ENCODE results near the gene AK4.

Gene AK4

DNA sequence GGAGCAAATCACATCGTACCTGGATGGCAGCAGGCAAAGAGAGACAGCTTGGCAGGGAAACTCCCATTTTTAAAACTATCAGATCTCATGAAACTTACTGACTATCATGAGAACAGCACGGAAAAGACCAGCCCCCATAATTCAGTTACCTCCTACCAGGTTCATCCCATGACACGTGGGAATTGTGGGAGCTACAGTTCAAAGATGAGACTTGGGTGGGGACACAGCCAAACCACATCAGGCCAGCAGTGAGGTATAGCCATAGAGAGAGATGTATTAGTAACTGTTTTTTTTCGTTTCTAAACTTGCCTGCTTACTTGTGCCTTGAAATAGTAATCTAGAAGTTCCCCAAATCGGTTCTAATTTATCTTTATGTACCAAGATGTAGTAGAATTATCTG is 48.9 kb downstream of the AK4 start:
- no peak overlapping the region for H3K4me3 ChIP-seq (ENCODE audit: low read depth, low read length)
- TF ChIP-seq, protein P1, sequence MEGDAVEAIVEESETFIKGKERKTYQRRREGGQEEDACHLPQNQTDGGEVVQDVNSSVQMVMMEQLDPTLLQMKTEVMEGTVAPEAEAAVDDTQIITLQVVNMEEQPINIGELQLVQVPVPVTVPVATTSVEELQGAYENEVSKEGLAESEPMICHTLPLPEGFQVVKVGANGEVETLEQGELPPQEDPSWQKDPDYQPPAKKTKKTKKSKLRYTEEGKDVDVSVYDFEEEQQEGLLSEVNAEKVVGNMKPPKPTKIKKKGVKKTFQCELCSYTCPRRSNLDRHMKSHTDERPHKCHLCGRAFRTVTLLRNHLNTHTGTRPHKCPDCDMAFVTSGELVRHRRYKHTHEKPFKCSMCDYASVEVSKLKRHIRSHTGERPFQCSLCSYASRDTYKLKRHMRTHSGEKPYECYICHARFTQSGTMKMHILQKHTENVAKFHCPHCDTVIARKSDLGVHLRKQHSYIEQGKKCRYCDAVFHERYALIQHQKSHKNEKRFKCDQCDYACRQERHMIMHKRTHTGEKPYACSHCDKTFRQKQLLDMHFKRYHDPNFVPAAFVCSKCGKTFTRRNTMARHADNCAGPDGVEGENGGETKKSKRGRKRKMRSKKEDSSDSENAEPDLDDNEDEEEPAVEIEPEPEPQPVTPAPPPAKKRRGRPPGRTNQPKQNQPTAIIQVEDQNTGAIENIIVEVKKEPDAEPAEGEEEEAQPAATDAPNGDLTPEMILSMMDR (IDR thresholded peaks at IDR 0.05; ENCODE audit: low read depth, low read length), result no peak

GRCh38 chr1:65197636-65198035 is 49.6 kb downstream of the AK4 start:
- H3K4me3 ChIP-seq (ENCODE audit: low read depth, low read length), result no peak overlapping the region
- TF ChIP-seq, protein P1 (IDR thresholded peaks at IDR 0.05; ENCODE audit: low read depth, low read length), result no peak

DNA sequence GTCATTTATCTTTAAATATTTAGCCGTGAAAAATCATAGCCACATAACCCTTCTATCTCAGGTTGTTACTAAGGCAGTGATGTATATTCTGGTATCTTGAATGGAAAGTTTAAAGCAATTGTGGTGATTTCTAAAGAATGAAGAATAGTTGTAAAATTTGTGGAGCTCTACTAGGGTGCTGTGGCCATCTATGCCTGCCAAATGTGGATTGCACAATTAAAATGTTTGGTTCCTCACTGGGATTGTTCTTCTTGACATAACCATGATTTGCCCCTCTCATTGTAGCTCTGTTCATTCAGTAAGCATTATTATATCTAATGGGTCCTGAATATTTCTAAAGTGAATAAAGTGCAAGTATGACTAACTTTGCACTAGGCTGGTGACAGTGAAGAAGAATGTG is 50.1 kb downstream of the AK4 start:
- TF ChIP-seq, protein P1 (IDR thresholded peaks at IDR 0.05; ENCODE audit: low read depth, low read length), result no peak
- H3K4me3 ChIP-seq (ENCODE audit: low read depth, low read length), result no peak overlapping the region

DNA sequence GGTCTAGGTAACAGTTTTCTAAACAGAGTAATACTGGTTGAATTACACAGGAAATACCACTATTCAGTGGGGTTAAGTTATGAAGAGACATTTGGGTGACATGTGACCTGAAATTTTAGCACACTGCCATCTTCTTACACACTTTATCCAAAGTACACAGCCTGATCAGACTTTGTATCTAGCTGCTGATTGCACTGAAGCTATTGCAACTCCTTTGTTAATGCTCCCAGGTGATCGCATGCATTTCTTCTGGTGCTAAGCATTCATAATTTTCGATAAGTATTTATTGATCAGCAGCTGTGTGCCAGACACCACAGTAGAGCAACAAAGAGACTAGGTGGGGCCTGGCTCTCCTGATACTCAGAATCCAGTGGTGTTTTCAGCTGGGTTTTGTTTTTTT is 52.4 kb downstream of the AK4 start:
- TF ChIP-seq, protein P1 (IDR thresholded peaks at IDR 0.05; ENCODE audit: low read depth, low read length), result no peak
- no peak overlapping the region for H3K4me3 ChIP-seq (ENCODE audit: low read depth, low read length)

DNA sequence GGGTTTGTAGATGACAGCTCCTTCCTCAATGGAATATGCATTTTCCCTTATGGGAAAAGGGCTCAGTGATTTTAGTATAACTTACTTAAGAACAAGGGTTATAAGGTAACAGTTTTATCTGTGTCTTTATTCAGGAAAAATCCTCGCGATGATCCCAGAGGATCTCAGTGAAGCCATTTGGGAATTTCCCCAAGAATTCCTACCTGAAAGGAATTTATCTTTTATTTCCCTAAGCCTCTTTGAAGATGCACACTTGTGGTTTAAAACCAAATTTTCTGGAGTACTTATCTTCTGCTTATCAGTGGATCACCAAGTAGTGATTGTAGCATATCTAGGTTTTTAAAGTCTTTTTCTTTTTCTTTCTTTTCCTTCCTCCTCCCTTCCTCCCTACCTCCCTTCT is 58.8 kb downstream of the AK4 start:
- H3K4me3 ChIP-seq (ENCODE audit: low read depth, low read length), result no peak overlapping the region
- TF ChIP-seq, protein P1 (IDR thresholded peaks at IDR 0.05; ENCODE audit: low read depth, low read length), result no peak

DNA sequence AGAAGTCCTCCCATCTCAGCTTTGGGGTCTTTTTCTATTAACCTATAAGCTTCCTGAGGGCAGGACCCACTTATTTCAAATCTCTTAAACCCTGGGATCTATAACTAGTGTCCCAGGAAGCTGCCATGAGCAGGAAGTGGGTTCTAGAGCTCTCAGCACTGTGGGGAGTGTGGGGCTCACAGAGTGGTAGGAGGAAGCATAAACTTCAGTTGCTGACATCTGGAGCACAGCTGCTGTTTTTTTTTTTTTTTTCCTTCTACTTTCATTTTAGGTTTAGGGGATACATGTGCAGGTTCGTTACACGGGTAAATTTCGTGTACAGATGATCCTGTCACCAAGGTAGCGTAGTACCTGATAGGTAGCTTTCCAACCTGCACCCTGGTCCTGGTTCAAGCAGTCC is 59.3 kb downstream of the AK4 start:
- no peak overlapping the region for H3K4me3 ChIP-seq (ENCODE audit: low read depth, low read length)
- TF ChIP-seq, protein P1 (IDR thresholded peaks at IDR 0.05; ENCODE audit: low read depth, low read length), result no peak

DNA sequence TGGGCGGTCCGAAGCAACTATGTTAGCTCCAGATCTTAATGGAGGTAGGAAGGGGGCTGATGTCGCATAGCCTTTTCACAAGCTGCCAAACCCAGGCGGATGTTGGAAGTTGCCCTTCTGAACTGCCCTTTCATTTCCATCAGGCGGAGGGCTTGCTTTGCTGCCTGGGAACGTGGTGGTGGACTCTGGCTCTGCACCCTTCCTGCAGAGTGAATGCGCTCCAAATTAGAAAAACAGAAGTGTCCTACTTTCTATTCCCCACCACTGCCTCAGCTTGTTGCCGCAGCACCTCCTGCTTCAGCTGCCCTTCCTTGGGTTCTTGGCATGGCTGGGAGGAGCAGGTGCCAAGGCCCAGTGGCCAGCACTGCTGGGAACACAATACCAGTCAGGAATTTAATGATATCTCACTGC is 60.6 kb downstream of the AK4 start:
- TF ChIP-seq, protein P1 (IDR thresholded peaks at IDR 0.05; ENCODE audit: low read depth, low read length), result no peak
- H3K4me3 ChIP-seq (ENCODE audit: low read depth, low read length), result no peak overlapping the region

Measured in WI38 (cell line).